Glomerular endothelial cell (primary cell): ENCODE results near the gene CPD. TPM values are rescaled to one million over a fixed set of nuclear protein-coding genes. Genes with fewer than 3 reads are reported as not detected.
"Not testable (repeated sequence)": the region's sequence is repeated elsewhere in the genome, so short reads cannot be mapped to it uniquely, and the experiment has no call there.

Source experiments
- DNase-seq: peaks from one replicate; pipeline ENCODE4 v3.0.0-alpha.2; 2011; ENCODE audit warnings: low read depth, low spot score; ENCODE audit errors: extremely low read depth
- total RNA-seq: library from RNA; depleted of rRNA; stranded (reverse); fragments of >200 nt; gene quantifications from 2 replicates; pipeline ENCODE4 v1.2.3, GENCODE V29; 2015

Gene CPD
- total RNA-seq, 1 donor from 2014 or later = 116 TPM

- no peak for DNase-seq
Measured at GRCh38 chr17:30381340-30381659, 2.6 kb downstream of the CPD start.

- DNase-seq = no peak
Measured at GRCh38 chr17:30382345-30382744, 3.6 kb downstream of the CPD start.

GRCh38 chr17:30388321-30389179 lies 9.8 kb downstream of the CPD start:
- no peak for DNase-seq

- no peak for DNase-seq
Measured at GRCh38 chr17:30389756-30390300, 11.1 kb downstream of the CPD start.

- DNase-seq = no peak
Measured at GRCh38 chr17:30391534-30391933, 12.8 kb downstream of the CPD start.

GRCh38 chr17:30393491-30393890 lies 14.8 kb downstream of the CPD start:
- no peak for DNase-seq

GRCh38 chr17:30393911-30394867 lies 15.5 kb downstream of the CPD start:
- DNase-seq = no peak

GRCh38 chr17:30395398-30396022 lies 16.8 kb downstream of the CPD start:
- no peak for DNase-seq

- no peak for DNase-seq
Measured at GRCh38 chr17:30396129-30396528, 17.4 kb downstream of the CPD start.

GRCh38 chr17:30396612-30397011 lies 17.9 kb downstream of the CPD start:
- no peak for DNase-seq

GRCh38 chr17:30398328-30399041 lies 19.8 kb downstream of the CPD start:
- DNase-seq = no peak

- DNase-seq = no peak
Measured at GRCh38 chr17:30401097-30401496, 22.4 kb downstream of the CPD start.

- DNase-seq = no peak
Measured at GRCh38 chr17:30405161-30405560, 26.4 kb downstream of the CPD start.

GRCh38 chr17:30410627-30411026 lies 31.9 kb downstream of the CPD start:
- DNase-seq = not testable (repeated sequence)

GRCh38 chr17:30412008-30412496 lies 33.3 kb downstream of the CPD start:
- not testable (repeated sequence) for DNase-seq

GRCh38 chr17:30413109-30413508 lies 34.4 kb downstream of the CPD start:
- no peak for DNase-seq

GRCh38 chr17:30414486-30414885 lies 35.8 kb downstream of the CPD start:
- no peak for DNase-seq

GRCh38 chr17:30415491-30415890 lies 36.8 kb downstream of the CPD start:
- DNase-seq = no peak

- DNase-seq = not testable (repeated sequence)
Measured at GRCh38 chr17:30418070-30418469, 39.3 kb downstream of the CPD start.

GRCh38 chr17:30421592-30421991 lies 42.9 kb downstream of the CPD start:
- no peak for DNase-seq
